Gastrocnemius medialis (tissue), 4 donors: ENCODE measurements around the gene HS3ST2.

ENCODE experiments used
- CTCF ChIP-seq, 5 experiments: fragments of 450-650 bp in 3 of 5; fragments of 200-600 bp in 2 of 5; sonication (generic) in 2 of 5; IDR thresholded peaks in 4 of 5; conservative IDR thresholded peaks in 1 of 5; 1 replicate in 4 of 5; 2 replicates in 1 of 5; pipeline ENCODE4 v1.5.1; 2016 to 2019; ENCODE audit warnings: antibody characterized with exemption in 5 of 5, mild to moderate bottlenecking in 3 of 5, moderate library complexity in 3 of 5
- POLR2A ChIP-seq, 2 donors: fragments of 450-650 bp; IDR thresholded peaks; one replicate each; pipeline ENCODE4 v1.6.1; 2017; ENCODE audit warnings: antibody characterized with exemption in 2 of 2, mild to moderate bottlenecking in 2 of 2, moderate library complexity in 2 of 2

- TF ChIP-seq CTCF (IDR thresholded peaks at IDR 0.05 in 4 of 5, conservative IDR thresholded peaks at IDR 0.05 in 1 of 5) (no peak), POLR2A (IDR thresholded peaks at IDR 0.05) (no peak)
Observed at GRCh38 chr16:22789281-22789945, 24.5 kb upstream of the HS3ST2 start.
